Measurements from ENCODE around the gene APBA3.
A peak's percentile ranks its signal among the peaks of the same experiment; 100 is the strongest.

Gene APBA3

GRCh38 chr19:3746371-3747056, 15.0 kb downstream of the APBA3 start:
- DNase-seq: no peak

GRCh38 chr19:3745363-3746045, 16.0 kb downstream of the APBA3 start:
- DNase-seq: no peak

GRCh38 chr19:3743486-3743885, 18.0 kb downstream of the APBA3 start:
- no peak for DNase-seq

- DNase-seq: no peak
These were observed 21.1 kb downstream of the APBA3 start for GRCh38 chr19:3740431-3740830.

GRCh38 chr19:3738477-3739220, 22.8 kb downstream of the APBA3 start:
- DNase-seq: no peak

- DNase-seq: no peak
These were observed 23.8 kb downstream of the APBA3 start for GRCh38 chr19:3737487-3738205.

- no peak for DNase-seq
These were observed 25.3 kb downstream of the APBA3 start for GRCh38 chr19:3736106-3736724.

- no peak for DNase-seq
These were observed 27.2 kb downstream of the APBA3 start for GRCh38 chr19:3734310-3734600.

GRCh38 chr19:3733549-3734309, 27.8 kb downstream of the APBA3 start:
- no peak for DNase-seq

- DNase-seq: no peak
These were observed 29.4 kb downstream of the APBA3 start for GRCh38 chr19:3732108-3732507.

GRCh38 chr19:3730457-3730958, 31.0 kb downstream of the APBA3 start:
- DNase-seq: no peak

GRCh38 chr19:3725640-3726310, 35.7 kb downstream of the APBA3 start:
- DNase-seq: no peak

GRCh38 chr19:3725121-3725520, 36.4 kb downstream of the APBA3 start:
- no peak for DNase-seq

GRCh38 chr19:3723883-3724282, 37.6 kb downstream of the APBA3 start:
- DNase-seq: no peak

GRCh38 chr19:3723110-3723488, 38.4 kb downstream of the APBA3 start:
- DNase-seq: no peak

GRCh38 chr19:3722443-3723109, 38.9 kb downstream of the APBA3 start:
- DNase-seq: no peak

GRCh38 chr19:3721887-3722442, 39.5 kb downstream of the APBA3 start:
- no peak for DNase-seq

GRCh38 chr19:3721131-3721886, 40.2 kb downstream of the APBA3 start:
- DNase-seq: peak; percentile 94 to 96

- DNase-seq: no peak
These were observed 41.1 kb downstream of the APBA3 start for GRCh38 chr19:3720349-3720917.

Measured in activated CD4-positive, alpha-beta T cell treated with anti-CD3 and anti-CD28 coated beads, Interleukin-2, amount 50 U/mL, for 48 hours (primary cell).